Central memory CD8-positive, alpha-beta T cell (primary cell): ENCODE results near the gene CNOT2.
A peak's percentile ranks its signal among the peaks of the same experiment; 100 is the strongest.
"Not testable (repeated sequence)": the region's sequence is repeated elsewhere in the genome, so short reads cannot be mapped to it uniquely, and the experiment has no call there.

ENCODE experiments used
- ATAC-seq: fragments of 150-1000 bp; cut with Tn5 transposase; replicated peaks from 2 replicates; pipeline ENCODE4 v1.10.0; 2022; ENCODE audit warnings: mild to moderate bottlenecking, moderate FRiP score, moderate number of reproducible peaks; ENCODE audit not compliant: poor library complexity, severe bottlenecking; ENCODE audit errors: extremely low read depth
- DNase-seq, 2 donors: peaks; one replicate each; pipeline ENCODE4 v3.0.0; 2021; ENCODE audit warnings: low spot score in 2 of 2
- H3K27ac Mint-ChIP-seq: one replicate; pipeline ENCODE4 v1.8.0; 2022; ENCODE audit warnings: low read depth, mild to moderate bottlenecking, moderate library complexity, mixed read lengths
- H3K27me3 Mint-ChIP-seq: one replicate; pipeline ENCODE4 v1.8.0; 2022; ENCODE audit warnings: mixed read lengths
- H3K36me3 Mint-ChIP-seq: one replicate; pipeline ENCODE4 v1.8.0; 2022; ENCODE audit warnings: mild to moderate bottlenecking, moderate library complexity, mixed read lengths; ENCODE audit not compliant: insufficient read depth
- H3K4me1 Mint-ChIP-seq: one replicate; pipeline ENCODE4 v1.8.0; 2022; ENCODE audit warnings: mixed read lengths
- H3K4me3 Mint-ChIP-seq: one replicate; pipeline ENCODE4 v1.8.0; 2022; ENCODE audit warnings: mild to moderate bottlenecking, moderate library complexity, mixed read lengths
- H3K9me3 Mint-ChIP-seq: one replicate; pipeline ENCODE4 v1.8.0; 2022; ENCODE audit warnings: mixed read lengths

CNOT2 gene

DNA sequence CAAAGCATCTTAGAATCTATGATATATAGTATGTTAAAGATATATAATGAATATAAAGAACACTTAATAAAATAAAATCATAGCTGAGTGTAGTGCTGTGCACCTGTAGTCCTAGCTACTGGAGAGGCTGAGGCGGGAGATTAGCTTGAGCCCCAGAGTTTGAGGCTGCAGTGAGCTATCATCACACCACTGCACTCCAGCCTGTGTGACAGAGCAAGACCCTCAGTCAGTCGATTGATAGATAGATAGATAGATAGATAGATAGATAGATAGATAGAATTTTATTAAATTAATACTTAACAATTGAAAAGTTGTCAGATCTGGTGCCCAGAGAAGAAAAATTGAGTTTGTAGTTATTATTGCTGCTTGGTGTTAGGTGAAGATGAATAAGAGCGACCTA lies 40.0 kb downstream of the CNOT2 start:
- Mint-ChIP-seq H3K36me3 (peaks cover 32% of the 10 kb centered on the region), H3K9me3 (no peaks in the 10 kb centered on the region), H3K27me3 (no peaks in the 10 kb centered on the region), H3K4me1 (peaks cover 36% of the 10 kb centered on the region), H3K27ac (no peak overlapping the region), H3K4me3 (no peak overlapping the region)
- DNase-seq (no peak), ATAC-seq (no peak)

GRCh38 chr12:70288817-70289216 lies 45.6 kb downstream of the CNOT2 start:
- H3K36me3 Mint-ChIP-seq: peaks cover 30% of the 10 kb centered on the region
- peaks cover 55% of the 10 kb centered on the region for H3K4me1 Mint-ChIP-seq
- H3K27me3 Mint-ChIP-seq: no peaks in the 10 kb centered on the region
- H3K9me3 Mint-ChIP-seq: no peaks in the 10 kb centered on the region
- no peak overlapping the region for H3K4me3 Mint-ChIP-seq
- ATAC-seq (no peak), DNase-seq (no peak)
- peak overlapping the region; percentile 93 for H3K27ac Mint-ChIP-seq

DNA sequence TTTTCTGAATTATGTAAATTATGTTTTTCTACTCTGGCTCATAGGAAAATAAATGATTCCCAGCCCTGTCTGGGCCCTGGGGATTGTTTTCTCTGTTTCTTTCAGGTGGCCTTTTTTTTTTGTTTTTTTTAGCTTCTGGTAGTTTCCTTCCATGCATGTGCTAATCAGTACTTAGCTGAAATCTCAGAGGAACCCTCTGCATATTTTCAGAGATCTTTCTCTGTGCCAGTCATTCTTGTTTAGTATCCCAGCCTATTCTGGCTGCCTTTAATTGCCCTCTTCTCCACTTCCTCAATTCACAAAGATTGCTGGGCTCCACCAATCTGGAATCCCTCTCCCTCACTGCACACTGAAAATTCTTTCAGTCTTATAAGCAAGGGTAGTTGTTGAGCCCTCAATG lies 46.9 kb downstream of the CNOT2 start:
- H3K27ac Mint-ChIP-seq: no peak overlapping the region
- no peaks in the 10 kb centered on the region for H3K27me3 Mint-ChIP-seq
- peaks cover 60% of the 10 kb centered on the region for H3K4me1 Mint-ChIP-seq
- ATAC-seq (no peak), DNase-seq (no peak)
- H3K9me3 Mint-ChIP-seq: no peaks in the 10 kb centered on the region
- peaks cover 29% of the 10 kb centered on the region for H3K36me3 Mint-ChIP-seq
- H3K4me3 Mint-ChIP-seq: no peak overlapping the region

GRCh38 chr12:70292017-70292776 lies 49.0 kb downstream of the CNOT2 start:
- Mint-ChIP-seq H3K27me3 (no peaks in the 10 kb centered on the region), H3K9me3 (no peaks in the 10 kb centered on the region), H3K27ac (peak overlapping the region; percentile 14), H3K4me3 (no peak overlapping the region), H3K36me3 (peaks cover 21% of the 10 kb centered on the region), H3K4me1 (peaks cover 51% of the 10 kb centered on the region)
- ATAC-seq (no peak), DNase-seq (no peak)

GRCh38 chr12:70304684-70305555 lies 61.7 kb downstream of the CNOT2 start:
- H3K4me1 Mint-ChIP-seq: peaks cover 41% of the 10 kb centered on the region
- H3K27me3 Mint-ChIP-seq, H3K9me3 Mint-ChIP-seq: not testable (repeated sequence)
- H3K4me3 Mint-ChIP-seq: peak overlapping the region; percentile 31
- H3K36me3 Mint-ChIP-seq: peaks cover 12% of the 10 kb centered on the region
- DNase-seq: peak in 1 of 2 donors; percentile 14
- peak; percentile 91 for ATAC-seq
- peak overlapping the region; percentile 74 for H3K27ac Mint-ChIP-seq

DNA sequence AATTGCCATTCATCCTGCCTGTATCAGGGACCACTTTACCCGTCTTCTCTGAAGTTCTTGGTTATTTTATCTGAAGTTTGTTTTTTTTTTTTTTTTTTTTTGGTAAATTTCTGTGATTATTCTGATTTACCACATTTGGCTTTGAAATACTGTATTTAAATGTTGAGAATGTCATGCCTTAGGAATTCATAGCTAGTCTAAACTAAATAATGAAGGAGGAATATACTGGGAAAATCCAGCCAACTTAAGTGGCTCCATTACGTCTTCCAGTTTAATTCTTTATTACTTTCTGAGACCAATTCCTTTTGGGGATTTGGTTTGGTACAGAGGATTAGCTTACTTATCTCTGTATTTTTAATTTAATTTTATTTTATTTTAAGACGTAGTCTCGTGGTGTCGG lies 62.6 kb downstream of the CNOT2 start:
- H3K36me3 Mint-ChIP-seq: peaks cover 12% of the 10 kb centered on the region
- peaks cover 39% of the 10 kb centered on the region for H3K4me1 Mint-ChIP-seq
- no peak for DNase-seq
- peak overlapping the region; percentile 76 for H3K27ac Mint-ChIP-seq
- no peak overlapping the region for H3K4me3 Mint-ChIP-seq
- no peaks in the 10 kb centered on the region for H3K27me3 Mint-ChIP-seq
- ATAC-seq: no peak
- no peaks in the 10 kb centered on the region for H3K9me3 Mint-ChIP-seq

DNA sequence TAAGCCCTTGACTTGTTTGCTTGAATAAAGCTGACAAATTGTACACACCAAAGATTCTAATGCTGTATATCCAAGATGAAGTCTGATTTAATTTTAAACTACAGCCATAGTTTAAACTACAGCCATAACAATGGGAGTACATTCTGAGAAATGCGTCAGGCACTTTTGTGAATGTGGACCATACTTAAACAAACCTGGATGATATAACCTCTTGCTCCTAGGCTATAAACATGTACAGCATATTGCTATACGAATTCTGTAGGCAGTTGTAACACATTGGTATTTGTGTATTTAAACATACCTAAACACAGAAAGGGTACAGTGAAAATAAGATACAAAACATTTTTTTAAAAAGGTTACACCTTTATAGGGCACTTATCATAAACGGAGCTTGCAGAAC lies 63.4 kb downstream of the CNOT2 start:
- Mint-ChIP-seq H3K36me3 (peaks cover 14% of the 10 kb centered on the region), H3K9me3 (no peaks in the 10 kb centered on the region), H3K4me3 (no peak overlapping the region), H3K4me1 (peaks cover 35% of the 10 kb centered on the region), H3K27ac (no peak overlapping the region), H3K27me3 (no peaks in the 10 kb centered on the region)
- DNase-seq: no peak
- ATAC-seq: no peak

DNA sequence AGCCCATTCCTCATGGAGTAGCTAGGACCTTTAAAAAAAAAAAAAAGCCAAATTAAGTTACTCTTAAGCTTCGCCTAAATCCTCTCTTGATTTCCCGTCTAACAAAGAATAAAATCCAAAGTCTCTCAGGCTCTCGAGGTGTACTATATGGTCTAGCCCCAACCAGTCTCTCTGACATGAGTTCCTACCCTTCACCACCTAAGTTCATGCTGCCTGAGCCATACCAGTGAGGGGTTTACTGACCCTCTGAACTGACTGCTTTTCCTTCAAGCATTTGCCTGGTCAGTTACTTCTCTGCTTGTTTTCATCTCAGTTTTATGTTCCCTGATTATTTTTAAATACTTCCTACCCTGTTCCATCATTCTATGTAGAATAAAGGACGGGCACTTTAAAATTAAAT lies 64.6 kb downstream of the CNOT2 start:
- no peaks in the 10 kb centered on the region for H3K27me3 Mint-ChIP-seq
- no peak for ATAC-seq
- H3K4me1 Mint-ChIP-seq: peaks cover 36% of the 10 kb centered on the region
- no peak overlapping the region for H3K27ac Mint-ChIP-seq
- peaks cover 12% of the 10 kb centered on the region for H3K36me3 Mint-ChIP-seq
- H3K4me3 Mint-ChIP-seq: no peak overlapping the region
- no peak for DNase-seq
- no peaks in the 10 kb centered on the region for H3K9me3 Mint-ChIP-seq

DNA sequence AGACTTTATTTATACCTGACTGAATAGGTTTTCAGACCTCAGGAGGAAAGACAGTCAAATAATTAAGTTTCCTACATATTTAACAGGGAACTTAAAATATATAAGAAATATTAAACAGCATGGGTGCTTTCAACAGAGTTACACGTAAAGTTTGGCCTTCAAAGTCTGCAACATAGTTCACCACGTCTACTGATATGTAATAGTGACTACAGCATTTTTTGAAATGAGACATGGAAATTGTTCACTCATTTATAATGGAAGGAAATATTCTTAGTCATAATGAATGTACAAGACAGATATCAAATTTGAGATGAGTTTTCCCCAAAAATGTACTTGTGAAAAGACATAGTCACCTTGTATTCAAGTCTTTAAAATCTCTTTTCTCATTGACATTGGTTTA lies 66.1 kb downstream of the CNOT2 start:
- Mint-ChIP-seq H3K9me3 (no peaks in the 10 kb centered on the region), H3K4me1 (peaks cover 35% of the 10 kb centered on the region), H3K27me3 (no peaks in the 10 kb centered on the region), H3K4me3 (no peak overlapping the region), H3K27ac (no peak overlapping the region), H3K36me3 (peaks cover 9% of the 10 kb centered on the region)
- ATAC-seq: no peak
- DNase-seq: no peak

DNA sequence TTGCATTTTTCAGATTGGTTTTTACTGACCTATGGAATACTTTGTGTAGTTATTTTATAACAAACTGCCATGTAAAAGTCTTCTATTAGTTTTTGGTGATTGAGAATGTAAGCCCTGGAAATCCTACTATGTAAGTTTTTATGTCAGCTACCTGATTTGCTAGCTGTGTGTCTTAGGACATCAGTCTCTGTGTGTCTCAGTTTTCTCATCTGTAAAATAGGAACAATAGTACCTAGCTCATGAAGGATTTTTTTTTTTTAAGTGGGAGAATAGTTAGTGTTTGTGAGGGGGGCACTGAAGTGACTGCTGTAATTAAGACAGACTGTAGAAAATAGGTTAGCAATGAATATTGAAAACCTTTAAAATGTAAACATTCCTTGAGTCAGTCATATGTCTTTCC lies 70.9 kb downstream of the CNOT2 start:
- peaks cover 43% of the 10 kb centered on the region for H3K4me1 Mint-ChIP-seq

GRCh38 chr12:70317781-70318180 lies 74.5 kb downstream of the CNOT2 start:
- Mint-ChIP-seq H3K27me3 (no peaks in the 10 kb centered on the region), H3K4me1 (peaks cover 53% of the 10 kb centered on the region), H3K9me3 (no peaks in the 10 kb centered on the region), H3K27ac (no peak overlapping the region), H3K36me3 (peaks cover 5% of the 10 kb centered on the region), H3K4me3 (no peak overlapping the region)
- DNase-seq: no peak
- ATAC-seq: no peak

More for the DNA sequence above, 70.9 kb downstream of the CNOT2 start:
- Mint-ChIP-seq H3K4me3 (no peak overlapping the region), H3K9me3 (no peaks in the 10 kb centered on the region), H3K27ac (no peak overlapping the region), H3K27me3 (no peaks in the 10 kb centered on the region), H3K36me3 (peaks cover 9% of the 10 kb centered on the region)
- no peak for DNase-seq
- ATAC-seq: no peak

DNA sequence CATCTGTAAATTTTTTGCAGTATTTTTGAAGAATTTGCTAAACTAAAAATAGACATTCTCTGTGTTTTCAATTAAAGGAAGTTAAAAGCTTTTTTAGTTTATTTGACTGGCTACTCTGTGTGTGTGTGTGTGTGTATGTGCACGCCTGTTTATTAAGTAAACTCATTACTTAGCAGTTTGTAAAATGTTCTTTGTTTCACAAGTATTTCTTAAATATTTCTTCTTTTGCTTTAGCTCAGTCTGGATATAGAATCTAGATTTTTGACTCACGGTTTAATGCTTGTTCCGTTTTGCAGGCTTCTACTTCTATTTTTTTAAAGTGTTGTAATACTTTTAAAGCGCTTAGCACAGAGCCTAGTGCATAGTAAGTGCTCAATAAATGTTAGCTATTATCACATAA lies 76.4 kb downstream of the CNOT2 start:
- H3K36me3 Mint-ChIP-seq: peaks cover 8% of the 10 kb centered on the region
- no peak overlapping the region for H3K4me3 Mint-ChIP-seq
- peaks cover 48% of the 10 kb centered on the region for H3K4me1 Mint-ChIP-seq
- H3K9me3 Mint-ChIP-seq: no peaks in the 10 kb centered on the region
- no peak overlapping the region for H3K27ac Mint-ChIP-seq
- DNase-seq (no peak), ATAC-seq (no peak)
- no peaks in the 10 kb centered on the region for H3K27me3 Mint-ChIP-seq

DNA sequence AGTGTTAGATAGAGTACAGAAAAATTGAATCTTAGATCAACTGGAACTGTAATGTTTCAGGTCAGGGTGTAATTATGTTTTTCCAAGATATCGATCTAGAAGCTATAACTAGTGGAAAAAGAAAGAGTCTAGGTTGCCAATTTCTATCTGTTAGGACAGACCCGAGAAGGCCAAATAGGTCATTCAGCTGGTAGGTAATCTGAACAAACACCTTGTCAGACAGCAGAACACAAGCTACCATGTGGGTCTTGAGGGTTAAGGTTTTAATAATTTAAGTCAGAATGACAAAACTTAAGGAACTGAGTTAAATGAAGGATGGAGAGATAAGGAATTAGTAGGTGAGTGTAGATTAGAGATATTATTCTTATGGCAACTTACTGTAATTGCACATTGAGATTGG lies 78.0 kb downstream of the CNOT2 start:
- peak overlapping the region; percentile 29 for H3K27ac Mint-ChIP-seq
- H3K27me3 Mint-ChIP-seq: no peaks in the 10 kb centered on the region
- no peak overlapping the region for H3K4me3 Mint-ChIP-seq
- no peaks in the 10 kb centered on the region for H3K9me3 Mint-ChIP-seq
- H3K4me1 Mint-ChIP-seq: peaks cover 36% of the 10 kb centered on the region
- H3K36me3 Mint-ChIP-seq: peaks cover 10% of the 10 kb centered on the region
- DNase-seq: no peak
- ATAC-seq: no peak
